Panc1 (cell line): Measurements from ENCODE around the gene COX17. TPM values are rescaled to one million over a fixed set of nuclear protein-coding genes. Genes with fewer than 3 reads are reported as not detected.

ENCODE experiments used
- ATAC-seq: fragments of 200-7000 bp; cut with Tn5 transposase; 2 replicates; pipeline ENCODE4 v1.9.1; 2020; ENCODE audit warnings: mild to moderate bottlenecking, moderate library complexity
- BruUV-seq: library from RNA; stranded (reverse); fragments of 400-500 nt; replicated peaks from 2 replicates; lab custom pipeline; 2021; lab: Mats Ljungman, UMichigan
- CTCF ChIA-PET: fragments of 300-600 bp; sonication (Branson Sonifier 250); formaldehyde crosslinking; loops from one replicate; lab custom pipeline; 2022; ENCODE audit warnings: antibody characterized with exemption; lab: Charles Lee
- POLR2A ChIA-PET: fragments of 300-600 bp; sonication (Branson Sonifier 250); formaldehyde crosslinking; loops from one replicate; lab custom pipeline; 2022; ENCODE audit warnings: antibody characterized with exemption; lab: Charles Lee
- DNase-seq: peaks from one replicate; pipeline ENCODE4 v3.0.0-alpha.2; 2010; ENCODE audit warnings: low read depth, low spot score
- H3K27ac ChIP-seq: 2 replicates; pipeline ENCODE4 v1.5.1; 2011; ENCODE audit warnings: mild to moderate bottlenecking, low read length, inconsistent platforms
- H3K27me3 ChIP-seq: fragments of 200-500 bp; sonication (Bioruptor generic); 2 replicates; pipeline ENCODE4 v1.6.0; 2014; ENCODE audit warnings: low read length, inconsistent platforms; ENCODE audit not compliant: control insufficient read depth, insufficient read depth
- H3K36me3 ChIP-seq: fragments of 200-500 bp; sonication (Bioruptor generic); 2 replicates; pipeline ENCODE4 v1.5.1; 2014; ENCODE audit warnings: inconsistent platforms, mild to moderate bottlenecking, low read length, moderate library complexity; ENCODE audit not compliant: control insufficient read depth, insufficient read depth
- H3K4me1 ChIP-seq: 2 replicates; pipeline ENCODE4 v1.5.1; 2011; ENCODE audit warnings: inconsistent platforms, mild to moderate bottlenecking, low read length, moderate library complexity; ENCODE audit not compliant: control insufficient read depth, insufficient read depth
- H3K4me3 ChIP-seq, 2 experiments: 2 replicates each; pipeline ENCODE4 v1.5.1; 2011 to 2012; ENCODE audit warnings: low read depth in 2 of 2, low read length in 2 of 2, mild to moderate bottlenecking in 2 of 2, inconsistent platforms in 1 of 2, moderate library complexity in 1 of 2
- H3K9me3 ChIP-seq: fragments of 200-500 bp; sonication (Bioruptor generic); 2 replicates; pipeline ENCODE4 v1.5.1; 2014; ENCODE audit warnings: low read depth, mild to moderate bottlenecking, inconsistent platforms, low read length, moderate library complexity; ENCODE audit not compliant: control insufficient read depth, insufficient read depth
- CTCF ChIP-seq: fragments of 450-650 bp; IDR thresholded peaks from 2 replicates; pipeline ENCODE4 v1.5.1; 2017; ENCODE audit warnings: mild to moderate bottlenecking
- POLR2AphosphoS5 ChIP-seq: IDR thresholded peaks from 2 replicates; pipeline ENCODE4 v1.6.1; 2012; ENCODE audit warnings: mild to moderate bottlenecking, low read depth, low read length, moderate library complexity
- REST ChIP-seq, 2 experiments: IDR thresholded peaks; 2 replicates each; pipeline ENCODE4 v1.6.1; 2011 to 2012; ENCODE audit warnings: low read depth in 2 of 2, control low read depth in 1 of 2, low read length in 1 of 2, mild to moderate bottlenecking in 1 of 2, moderate library complexity in 1 of 2; ENCODE audit not compliant: insufficient read depth in 1 of 2
- SIN3A ChIP-seq: IDR thresholded peaks from 2 replicates; pipeline ENCODE4 v1.6.1; 2012; ENCODE audit warnings: low read depth, mild to moderate bottlenecking, low read length, moderate library complexity, borderline replicate concordance; ENCODE audit not compliant: insufficient read depth
- TCF7L2 ChIP-seq: IDR thresholded peaks from 2 replicates; pipeline ENCODE4 v1.6.1; 2011; ENCODE audit warnings: mild to moderate bottlenecking, low read depth, low read length, inconsistent platforms
- in situ Hi-C: cut with HindIII; loops from 2 replicates; pipeline ENCODE4 v1.10.0; 2016; ENCODE audit warnings: low sequenced_read_pairs, low pct_unique_long_range_greater_than_20kb
- intact Hi-C: fragments of 100-400 bp; cut with micrococcal nuclease; formaldehyde crosslinking; loops from one replicate; pipeline ENCODE4 v1.10.0; 2022; ENCODE audit not compliant: unreplicated experiment
- total RNA-seq: library from RNA; stranded (reverse); gene quantifications from one replicate; pipeline ENCODE4 v1.2.1, GENCODE V29; 2021; ENCODE audit not compliant: unreplicated experiment

Gene COX17
- total RNA-seq, 1 experiment from 2014 or later = 81.6 TPM

- POLR2A ChIA-PET = no interaction called here
- H3K4me1 ChIP-seq = no peaks in the 10 kb centered on the region
- intact Hi-C loops (no loop called here), in situ Hi-C loops (no loop called here)
- H3K36me3 ChIP-seq = no peaks in the 10 kb centered on the region
- CTCF ChIA-PET = no interaction called here
- no peak overlapping the region for H3K4me3 ChIP-seq
- no peak for TF ChIP-seq SIN3A
- peaks cover 9% of the 10 kb centered on the region; the same call in 1 of the 2 replicates for H3K27me3 ChIP-seq
- no TSS peak for BruUV-seq
- DNase-seq (no peak), ATAC-seq (no peak)
- H3K27ac ChIP-seq = no peak overlapping the region
- H3K9me3 ChIP-seq = no peaks in the 10 kb centered on the region
These were observed 19.1 kb downstream of the COX17 start for GRCh38 chr3:119657887-119658702.

- TF ChIP-seq TCF7L2 (no peak), POLR2AphosphoS5 (no peak), SIN3A (no peak), REST (IDR thresholded peaks at IDR 0.05; ENCODE audit: insufficient read depth in 1 of 2, low read depth in 2 of 2, low read length in 1 of 2) (no peak)
- ChIA-PET POLR2A (no interaction called here), CTCF (no interaction called here)
- intact Hi-C loops = no loop called here
- no peak overlapping the region for H3K27ac ChIP-seq
- H3K9me3 ChIP-seq = no peaks in the 10 kb centered on the region
- peaks cover 17% of the 10 kb centered on the region; the same call in 1 of the 2 replicates for H3K27me3 ChIP-seq
- ATAC-seq (no peak), DNase-seq (no peak)
- in situ Hi-C loops = no loop called here
- no peaks in the 10 kb centered on the region for H3K4me1 ChIP-seq
- H3K36me3 ChIP-seq = no peaks in the 10 kb centered on the region
- no peak overlapping the region for H3K4me3 ChIP-seq
- no TSS peak for BruUV-seq
These were observed 23.3 kb downstream of the COX17 start for GRCh38 chr3:119653876-119654275.

GRCh38 chr3:119652306-119653033, 24.7 kb downstream of the COX17 start:
- intact Hi-C loops (no loop called here), in situ Hi-C loops (no loop called here)
- DNase-seq (no peak), ATAC-seq (no peak)
- peaks cover 17% of the 10 kb centered on the region; the same call in 1 of the 2 replicates for H3K27me3 ChIP-seq
- POLR2A ChIA-PET = no interaction called here
- no peak for TF ChIP-seq SIN3A
- TF ChIP-seq POLR2AphosphoS5 = no peak
- no peak for TF ChIP-seq REST (IDR thresholded peaks at IDR 0.05; ENCODE audit: insufficient read depth in 1 of 2, low read depth in 2 of 2, low read length in 1 of 2)
- no peak for TF ChIP-seq CTCF
- TF ChIP-seq TCF7L2 = no peak
- no peak overlapping the region for H3K27ac ChIP-seq
- no TSS peak for BruUV-seq
- no peak overlapping the region for H3K4me3 ChIP-seq
- no peaks in the 10 kb centered on the region for H3K36me3 ChIP-seq
- CTCF ChIA-PET = interaction anchor here (0.6 kb wide), 1 partner anchor 412 kb away, joined by 3 read pairs; the partner anchor contains the start of gene B4GALT4
- H3K9me3 ChIP-seq = no peaks in the 10 kb centered on the region
- H3K4me1 ChIP-seq = no peaks in the 10 kb centered on the region
